Esophagus squamous epithelium (tissue), 4 donors: ENCODE measurements around the gene CYB5A.

ENCODE experiments used
- CTCF ChIP-seq, 6 experiments: fragments of 450-650 bp in 4 of 6; fragments of 200-600 bp in 2 of 6; sonication (generic) in 2 of 6; IDR thresholded peaks; one replicate each; pipeline ENCODE4 v1.5.1; 2016 to 2019; ENCODE audit warnings: antibody characterized with exemption in 6 of 6, mild to moderate bottlenecking in 4 of 6, moderate library complexity in 4 of 6
- POLR2A ChIP-seq, 4 donors: fragments of 450-650 bp; IDR thresholded peaks; one replicate each; pipeline ENCODE4 v1.6.1; 2017; ENCODE audit warnings: antibody characterized with exemption in 4 of 4, mild to moderate bottlenecking in 4 of 4, moderate library complexity in 3 of 4

DNA sequence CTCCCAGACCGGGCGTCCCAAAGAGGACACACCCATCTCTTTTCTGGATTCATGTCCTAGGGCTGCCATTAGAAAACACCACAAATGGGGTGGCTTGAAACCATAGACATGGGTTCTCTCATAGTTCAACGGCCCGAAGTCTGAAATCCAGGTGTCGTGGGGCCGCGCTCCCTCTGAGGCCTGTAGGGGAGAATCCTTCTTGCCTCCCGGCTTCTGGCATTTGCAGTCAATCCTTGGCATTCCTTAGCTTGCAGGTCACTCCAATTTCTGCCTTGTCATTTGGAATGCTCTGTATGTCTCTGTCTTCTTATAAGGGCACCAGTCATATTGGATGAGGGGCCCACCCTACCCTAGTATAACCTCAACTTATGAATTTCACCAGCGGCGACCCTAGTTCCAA, 65.1 kb downstream of the CYB5A start:
- TF ChIP-seq CTCF (IDR thresholded peaks at IDR 0.05) (no peak), POLR2A (IDR thresholded peaks at IDR 0.05) (no peak)
